GM12878 (cell line): ENCODE measurements around the gene CMTM5. TPM values are rescaled to one million over a fixed set of nuclear protein-coding genes. Genes with fewer than 3 reads are reported as not detected.

Source experiments
- ATAC-seq: fragments of 200-7000 bp; cut with Tn5 transposase; 3 replicates; pipeline ENCODE4 v1.9.1; 2020; ENCODE audit warnings: mild to moderate bottlenecking, moderate library complexity
- BruUV-seq: library from RNA; stranded (reverse); fragments of 400-500 nt; replicated peaks from 2 replicates; lab custom pipeline; 2021; lab: Mats Ljungman, UMichigan
- CTCF ChIA-PET: fragments of 300-600 bp; sonication (Branson Sonifier 250); formaldehyde crosslinking; extraction: SDS; loops from one replicate; lab custom pipeline; 2021; ENCODE audit warnings: inconsistent platforms; lab: Yijun Ruan, JAX
- POLR2A ChIA-PET: fragments of 350-600 bp; formaldehyde crosslinking; extraction: SDS; loops from one replicate; lab custom pipeline; 2021; ENCODE audit warnings: inconsistent platforms; lab: Charles Lee
- RAD21 ChIA-PET: fragments of 300-600 bp; sonication (Branson Sonifier 250); formaldehyde crosslinking; loops from one replicate; lab custom pipeline; 2023; ENCODE audit warnings: antibody characterized with exemption; ENCODE audit not compliant: unreplicated experiment; lab: Charles Lee
- SMC1A ChIA-PET: fragments of 300-600 bp; sonication (Branson Sonifier 250); formaldehyde crosslinking; loops from one replicate; lab custom pipeline; 2023; ENCODE audit not compliant: unreplicated experiment, uncharacterized antibody; lab: Charles Lee
- DNase-seq: peaks from one replicate; pipeline ENCODE4 v3.0.0-alpha.2; 2011; ENCODE audit warnings: low read depth, low spot score
- FAIRE-seq: peaks from 3 replicates; lab custom pipeline; 2011; peaks lifted over from hg19 to GRCh38; lab: Jason Lieb, UNC
- H2AFZ ChIP-seq: 2 replicates; pipeline ENCODE4 v1.6.0; 2011; ENCODE audit warnings: low read depth, low read length, control low read depth; ENCODE audit not compliant: control insufficient read depth
- H3K27ac ChIP-seq: 2 replicates; pipeline ENCODE4 v1.5.1; 2011; ENCODE audit warnings: control low read depth; ENCODE audit not compliant: control insufficient read depth, insufficient read depth
- H3K27me3 ChIP-seq, 2 experiments: replicated peaks in 1 of 2; 2 replicates each; pipeline versions ENCODE4 v1.6.0 to v1.6.1; 2011; ENCODE audit warnings: low read length in 1 of 2; ENCODE audit not compliant: control insufficient read depth in 2 of 2, insufficient read depth in 2 of 2
- H3K36me3 ChIP-seq, 2 experiments: 2 replicates each; pipeline ENCODE4 v1.5.1; 2011; ENCODE audit warnings: low read length in 1 of 2; ENCODE audit not compliant: control insufficient read depth in 2 of 2, insufficient read depth in 2 of 2
- H3K4me1 ChIP-seq: 2 replicates; pipeline ENCODE4 v1.6.1; 2011; ENCODE audit warnings: mild to moderate bottlenecking, low read length, moderate library complexity, mixed read lengths; ENCODE audit not compliant: control insufficient read depth, insufficient read depth
- H3K4me2 ChIP-seq: 2 replicates; pipeline ENCODE4 v1.6.0; 2011; ENCODE audit warnings: control low read depth; ENCODE audit not compliant: control insufficient read depth, insufficient read depth
- H3K4me3 ChIP-seq: fragments of 200-600 bp; sonication (generic); 2 replicates; pipeline ENCODE4 v1.5.1; 2016
- H3K79me2 ChIP-seq: 2 replicates; pipeline ENCODE4 v1.6.0; 2011; ENCODE audit warnings: low read length; ENCODE audit not compliant: control insufficient read depth, insufficient read depth
- H3K9ac ChIP-seq: 2 replicates; pipeline ENCODE4 v1.8.0; 2011; ENCODE audit warnings: low read length, control low read depth, mixed read lengths; ENCODE audit not compliant: control insufficient read depth, insufficient read depth
- H3K9me3 ChIP-seq: replicated peaks from 3 replicates; pipeline ENCODE4 v1.5.1; 2011; ENCODE audit warnings: mild to moderate bottlenecking, low read length; ENCODE audit not compliant: control insufficient read depth, insufficient read depth
- H4K20me1 ChIP-seq: 2 replicates; pipeline ENCODE4 v1.6.0; 2011; ENCODE audit not compliant: control insufficient read depth, insufficient read depth
- MYC ChIP-seq: IDR thresholded peaks from 2 replicates; pipeline ENCODE4 v1.6.1; 2011; ENCODE audit warnings: mild to moderate bottlenecking, low read length, moderate library complexity, inconsistent platforms; ENCODE audit not compliant: insufficient read depth, insufficient replicate concordance, insufficient read length, severe bottlenecking
- RCOR1 ChIP-seq: conservative IDR thresholded peaks from 2 replicates; pipeline ENCODE4 v1.6.1; 2012; ENCODE audit warnings: low read depth, low read length, improper control_type of control experiment
- WGBS: methylation state at CpG from one replicate; pipeline ENCODE4 v1.1.6; 2016; ENCODE audit warnings: low lambda C conversion rate; ENCODE audit not compliant: insufficient replicate concordance, insufficient coverage; ENCODE audit errors: missing lambda C conversion rate; 5-methylcytosine and 5-hydroxymethylcytosine counted together
- in situ Hi-C: fragments of 300-500 bp; cut with MboI; formaldehyde crosslinking; loops from 9 replicates; pipeline ENCODE4 v1.14.3; 2018; ENCODE audit warnings: mixed read lengths
- intact Hi-C: fragments of 100-400 bp; cut with micrococcal nuclease; formaldehyde crosslinking; loops from one replicate; pipeline ENCODE4 v1.14.2; 2022; ENCODE audit not compliant: unreplicated experiment
- polyA plus RNA-seq, 11 experiments: library from polyadenylated mRNA; depleted of rRNA in 4 of 11; unstranded in 6 of 11; stranded (reverse) in 5 of 11; fragments of >200 nt; fragmentation: Nextera tagmentation in 4 of 11; fragmentation: Illumina TruSeq in 1 of 11; extraction: Ambion mirVana in 4 of 11; extraction: Trizol in 1 of 11; gene quantifications; 1 replicate in 1 of 11; 2 replicates in 10 of 11; pipeline versions ENCODE4 v1.2.1 to v1.2.3, GENCODE V29; 2011 to 2016; ENCODE audit warnings: inconsistent platforms in 2 of 11, missing spikeins in 2 of 11, low read depth in 1 of 11
- total RNA-seq, 4 experiments: library from RNA; depleted of rRNA in 3 of 4; stranded (reverse); fragments of >200 nt in 3 of 4; fragmentation: Illumina TruSeq in 1 of 4; extraction: Trizol in 1 of 4; gene quantifications; 2 replicates each; pipeline versions ENCODE4 v1.2.1 to v1.2.3, GENCODE V29; 2013 to 2021
- TF ChIP-seq, protein P1 (sequence below): IDR thresholded peaks from 2 replicates; pipeline ENCODE4 v1.6.1; 2012; ENCODE audit warnings: low read length, inconsistent platforms
- TF ChIP-seq, protein P2 (sequence below): fragments of 450-650 bp; IDR thresholded peaks from 2 replicates; pipeline ENCODE4 v1.6.1; 2017; ENCODE audit warnings: mild to moderate bottlenecking, low read depth, inconsistent platforms; ENCODE audit not compliant: poor library complexity, severe bottlenecking

Gene CMTM5
- total and polyA plus RNA-seq, 10 of the 15 experiments (the other 5 are each of a cell fraction or from before 2014, with no cell fraction given), result not detected

DNA sequence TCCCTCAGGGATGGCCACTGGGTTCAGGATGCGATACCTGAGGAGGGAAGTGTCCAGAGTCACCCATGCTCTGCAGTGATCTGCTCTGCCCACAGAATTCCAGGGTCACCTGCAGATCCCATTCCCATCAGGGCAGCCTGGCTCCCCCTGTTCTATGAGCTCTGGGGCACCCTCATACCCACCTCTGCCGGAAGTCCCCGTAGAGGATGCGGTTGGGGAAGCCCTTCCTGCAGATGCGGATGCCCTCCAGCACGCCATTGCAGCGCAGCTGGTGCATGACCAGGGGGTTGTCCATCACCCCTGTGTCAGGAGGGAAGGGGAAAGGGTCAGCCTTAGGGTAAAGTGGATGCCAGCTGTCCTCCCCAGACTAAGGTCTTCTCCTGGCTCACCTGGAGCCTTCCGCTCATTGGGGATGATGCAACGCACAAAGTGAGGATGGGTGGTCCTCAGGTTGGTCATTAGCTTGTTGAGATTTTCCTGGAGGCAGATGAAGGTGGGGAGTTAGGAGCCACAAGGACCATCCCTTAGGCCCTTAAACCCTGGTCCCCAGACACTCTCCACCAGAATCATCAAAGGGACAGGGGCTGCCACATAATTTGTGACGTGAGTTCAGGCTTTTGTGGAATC lies 20.0 kb downstream of the CMTM5 start:
- SMC1A ChIA-PET, result no interaction called here
- ATAC-seq (no peak), DNase-seq (no peak), FAIRE-seq (no peak)
- Histone ChIP-seq H3K9ac (no peak overlapping the region), H3K4me3 (no peak overlapping the region), H3K36me3 (no peaks in the 10 kb centered on the region), H3K27me3 (no peaks in the 10 kb centered on the region; a peak in 2 of 4 replicates), H3K4me2 (no peak overlapping the region), H3K4me1 (no peaks in the 10 kb centered on the region), H2AFZ (no peak overlapping the region), H4K20me1 (no peaks in the 10 kb centered on the region), H3K9me3 (no peaks in the 10 kb centered on the region), H3K27ac (no peak overlapping the region), H3K79me2 (no peaks in the 10 kb centered on the region)
- intact Hi-C loops (no loop called here), in situ Hi-C loops (no loop called here)
- RAD21 ChIA-PET, result no interaction called here
- no TSS peak for BruUV-seq
- TF ChIP-seq MYC (no peak), RCOR1 (no peak)
- TF ChIP-seq, protein P1, sequence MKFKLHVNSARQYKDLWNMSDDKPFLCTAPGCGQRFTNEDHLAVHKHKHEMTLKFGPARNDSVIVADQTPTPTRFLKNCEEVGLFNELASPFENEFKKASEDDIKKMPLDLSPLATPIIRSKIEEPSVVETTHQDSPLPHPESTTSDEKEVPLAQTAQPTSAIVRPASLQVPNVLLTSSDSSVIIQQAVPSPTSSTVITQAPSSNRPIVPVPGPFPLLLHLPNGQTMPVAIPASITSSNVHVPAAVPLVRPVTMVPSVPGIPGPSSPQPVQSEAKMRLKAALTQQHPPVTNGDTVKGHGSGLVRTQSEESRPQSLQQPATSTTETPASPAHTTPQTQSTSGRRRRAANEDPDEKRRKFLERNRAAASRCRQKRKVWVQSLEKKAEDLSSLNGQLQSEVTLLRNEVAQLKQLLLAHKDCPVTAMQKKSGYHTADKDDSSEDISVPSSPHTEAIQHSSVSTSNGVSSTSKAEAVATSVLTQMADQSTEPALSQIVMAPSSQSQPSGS, result no peak
- TF ChIP-seq, protein P2, sequence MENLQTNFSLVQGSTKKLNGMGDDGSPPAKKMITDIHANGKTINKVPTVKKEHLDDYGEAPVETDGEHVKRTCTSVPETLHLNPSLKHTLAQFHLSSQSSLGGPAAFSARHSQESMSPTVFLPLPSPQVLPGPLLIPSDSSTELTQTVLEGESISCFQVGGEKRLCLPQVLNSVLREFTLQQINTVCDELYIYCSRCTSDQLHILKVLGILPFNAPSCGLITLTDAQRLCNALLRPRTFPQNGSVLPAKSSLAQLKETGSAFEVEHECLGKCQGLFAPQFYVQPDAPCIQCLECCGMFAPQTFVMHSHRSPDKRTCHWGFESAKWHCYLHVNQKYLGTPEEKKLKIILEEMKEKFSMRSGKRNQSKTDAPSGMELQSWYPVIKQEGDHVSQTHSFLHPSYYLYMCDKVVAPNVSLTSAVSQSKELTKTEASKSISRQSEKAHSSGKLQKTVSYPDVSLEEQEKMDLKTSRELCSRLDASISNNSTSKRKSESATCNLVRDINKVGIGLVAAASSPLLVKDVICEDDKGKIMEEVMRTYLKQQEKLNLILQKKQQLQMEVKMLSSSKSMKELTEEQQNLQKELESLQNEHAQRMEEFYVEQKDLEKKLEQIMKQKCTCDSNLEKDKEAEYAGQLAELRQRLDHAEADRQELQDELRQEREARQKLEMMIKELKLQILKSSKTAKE, result no peak
- WGBS, result 36% methylated on average over 10 of the region's 10 CpGs
- POLR2A ChIA-PET, result no interaction called here
- CTCF ChIA-PET, result no interaction called here
